ENCODE measurements around the gene RETNLB. TPM values are rescaled to one million over a fixed set of nuclear protein-coding genes. Genes with fewer than 3 reads are reported as not detected.

Gene RETNLB
- total RNA-seq, 2 experiments from 2014 or later: not detected

DNA sequence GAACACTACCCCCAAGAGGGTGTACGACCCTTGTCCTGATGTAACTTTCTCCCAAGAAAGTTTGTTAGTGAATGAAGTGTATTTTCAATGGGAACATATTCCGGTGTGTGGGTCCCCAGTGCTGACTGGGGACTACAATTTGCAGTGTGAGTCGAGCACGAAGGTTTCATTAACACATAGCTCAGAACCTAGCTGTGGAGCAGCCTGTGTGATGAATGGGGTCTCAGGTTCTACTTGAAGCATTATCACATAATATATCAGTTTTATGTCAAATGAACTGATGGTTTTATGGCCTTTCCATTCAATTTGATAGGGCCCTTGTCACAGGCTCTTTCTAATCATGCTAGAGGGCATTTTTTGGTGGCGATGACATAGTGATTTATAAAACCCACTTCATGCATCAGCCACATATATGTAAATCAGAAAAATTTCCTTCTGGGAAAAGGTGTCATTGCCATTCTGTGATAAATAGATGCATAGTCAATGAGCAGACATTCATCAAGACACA, 44.1 kb downstream of the RETNLB start:
- TF ChIP-seq, protein P1, sequence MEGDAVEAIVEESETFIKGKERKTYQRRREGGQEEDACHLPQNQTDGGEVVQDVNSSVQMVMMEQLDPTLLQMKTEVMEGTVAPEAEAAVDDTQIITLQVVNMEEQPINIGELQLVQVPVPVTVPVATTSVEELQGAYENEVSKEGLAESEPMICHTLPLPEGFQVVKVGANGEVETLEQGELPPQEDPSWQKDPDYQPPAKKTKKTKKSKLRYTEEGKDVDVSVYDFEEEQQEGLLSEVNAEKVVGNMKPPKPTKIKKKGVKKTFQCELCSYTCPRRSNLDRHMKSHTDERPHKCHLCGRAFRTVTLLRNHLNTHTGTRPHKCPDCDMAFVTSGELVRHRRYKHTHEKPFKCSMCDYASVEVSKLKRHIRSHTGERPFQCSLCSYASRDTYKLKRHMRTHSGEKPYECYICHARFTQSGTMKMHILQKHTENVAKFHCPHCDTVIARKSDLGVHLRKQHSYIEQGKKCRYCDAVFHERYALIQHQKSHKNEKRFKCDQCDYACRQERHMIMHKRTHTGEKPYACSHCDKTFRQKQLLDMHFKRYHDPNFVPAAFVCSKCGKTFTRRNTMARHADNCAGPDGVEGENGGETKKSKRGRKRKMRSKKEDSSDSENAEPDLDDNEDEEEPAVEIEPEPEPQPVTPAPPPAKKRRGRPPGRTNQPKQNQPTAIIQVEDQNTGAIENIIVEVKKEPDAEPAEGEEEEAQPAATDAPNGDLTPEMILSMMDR (IDR thresholded peaks at IDR 0.05): no peak
- Mint-ChIP-seq H3K9me3 (no peaks in the 10 kb centered on the region), H3K36me3 (ENCODE audit: low read depth) (no peaks in the 10 kb centered on the region), H3K27ac (no peak overlapping the region), H3K4me3 (no peak overlapping the region), H3K4me1 (ENCODE audit: low read depth) (no peaks in the 10 kb centered on the region), H3K27me3 (no peaks in the 10 kb centered on the region)
- ATAC-seq (no peak), DNase-seq (no peak)
- ChIA-PET CTCF (interaction anchor here (1.4 kb wide), 1 partner anchor 19 kb away, joined by 3 read pairs; no protein-coding TSS in a partner anchor), POLR2A (interaction anchor here (0.7 kb wide), 1 partner anchor 34 kb away, joined by 3 read pairs; no protein-coding TSS in a partner anchor)
- intact Hi-C loops (cut with micrococcal nuclease): no loop called here

Other genes starting within 250 kb of the RETNLB start
- gene MYH15, start 246.8 kb downstream of the RETNLB start, total RNA-seq: under 1 TPM; 0.07 to 0.09 TPM
- 10 to 100 TPM; 42.5 to 44.9 TPM for gene CIP2A, start 168.0 kb downstream of the RETNLB start, total RNA-seq
- gene DZIP3, start 167.7 kb downstream of the RETNLB start, total RNA-seq: 10 to 100 TPM; 18.5 to 21.8 TPM
- gene TRAT1, start 65.4 kb upstream of the RETNLB start, total RNA-seq: 10 to 100 TPM; 13.8 to 15.5 TPM
- gene GUCA1C, start 196.5 kb upstream of the RETNLB start, total RNA-seq: not detected